Stimulated activated CD8-positive, alpha-beta memory T cell treated with anti-CD3 and anti-CD28 coated beads, Interleukin-4, amount 100 ng/mL, for 1 hour (primary cell): ENCODE data around the gene CEP41.

Experiments used
- DNase-seq, 2 donors: peaks; one replicate each; pipeline ENCODE4 v3.0.0-alpha.2; 2020; ENCODE audit warnings: low read depth in 2 of 2, low spot score in 1 of 2

Gene CEP41

DNA sequence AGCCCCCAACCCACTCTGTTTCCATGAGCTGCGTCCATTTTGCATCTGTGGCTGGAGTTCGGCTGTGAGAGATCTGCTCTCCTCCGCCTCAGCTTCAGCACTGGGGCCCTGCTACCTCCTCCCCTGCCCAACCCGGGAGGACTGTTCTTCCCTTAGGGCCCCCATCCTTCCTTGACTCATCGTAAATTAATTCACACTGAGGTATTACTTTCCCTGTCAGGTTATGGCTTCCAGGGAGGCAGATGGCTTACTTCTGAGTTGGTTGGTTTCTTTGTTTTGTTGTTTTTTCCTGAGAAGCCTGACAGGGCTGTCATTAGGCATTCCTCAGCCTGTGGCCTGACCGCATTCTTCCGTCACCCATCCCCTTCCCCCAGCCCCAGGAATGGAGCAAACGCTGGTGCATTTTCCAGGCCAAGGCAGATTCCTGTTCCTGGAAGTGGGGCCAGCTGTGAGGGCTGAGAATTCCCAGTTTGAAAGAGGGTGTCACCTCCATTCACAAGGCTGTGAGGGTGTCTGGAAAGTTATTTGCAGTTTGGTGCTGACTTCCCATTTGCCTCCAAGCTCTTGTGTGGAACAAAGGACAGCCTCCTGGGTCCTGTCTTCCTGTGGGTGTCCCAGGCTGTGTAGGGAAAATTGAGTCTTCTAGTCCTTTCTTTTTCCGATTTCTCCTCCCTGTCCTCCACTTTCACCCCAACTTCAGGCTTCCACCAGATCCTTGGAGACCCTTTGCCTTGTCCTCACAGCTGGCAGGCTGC lies 84.5 kb downstream of the CEP41 start:
- DNase-seq = no peak

DNA sequence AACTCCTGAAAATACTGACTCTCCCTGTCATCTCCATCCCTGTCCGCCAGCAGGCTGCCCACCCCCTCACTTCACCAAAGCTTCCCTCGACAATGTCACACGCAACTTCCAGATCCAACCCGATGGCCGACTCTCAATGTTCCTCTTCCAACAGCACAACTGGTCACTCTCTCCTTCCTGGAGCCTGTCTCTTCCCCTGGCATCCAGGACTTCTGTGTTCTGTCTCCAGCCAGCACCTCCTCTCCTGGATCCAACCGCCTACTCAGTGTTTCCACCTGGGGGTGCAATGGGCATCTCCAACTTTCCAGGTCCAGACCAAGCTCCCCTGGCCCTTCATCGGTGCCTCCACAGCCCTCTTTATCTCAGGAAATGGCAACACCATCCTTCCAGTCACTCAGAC lies 87.6 kb downstream of the CEP41 start:
- no peak for DNase-seq

DNA sequence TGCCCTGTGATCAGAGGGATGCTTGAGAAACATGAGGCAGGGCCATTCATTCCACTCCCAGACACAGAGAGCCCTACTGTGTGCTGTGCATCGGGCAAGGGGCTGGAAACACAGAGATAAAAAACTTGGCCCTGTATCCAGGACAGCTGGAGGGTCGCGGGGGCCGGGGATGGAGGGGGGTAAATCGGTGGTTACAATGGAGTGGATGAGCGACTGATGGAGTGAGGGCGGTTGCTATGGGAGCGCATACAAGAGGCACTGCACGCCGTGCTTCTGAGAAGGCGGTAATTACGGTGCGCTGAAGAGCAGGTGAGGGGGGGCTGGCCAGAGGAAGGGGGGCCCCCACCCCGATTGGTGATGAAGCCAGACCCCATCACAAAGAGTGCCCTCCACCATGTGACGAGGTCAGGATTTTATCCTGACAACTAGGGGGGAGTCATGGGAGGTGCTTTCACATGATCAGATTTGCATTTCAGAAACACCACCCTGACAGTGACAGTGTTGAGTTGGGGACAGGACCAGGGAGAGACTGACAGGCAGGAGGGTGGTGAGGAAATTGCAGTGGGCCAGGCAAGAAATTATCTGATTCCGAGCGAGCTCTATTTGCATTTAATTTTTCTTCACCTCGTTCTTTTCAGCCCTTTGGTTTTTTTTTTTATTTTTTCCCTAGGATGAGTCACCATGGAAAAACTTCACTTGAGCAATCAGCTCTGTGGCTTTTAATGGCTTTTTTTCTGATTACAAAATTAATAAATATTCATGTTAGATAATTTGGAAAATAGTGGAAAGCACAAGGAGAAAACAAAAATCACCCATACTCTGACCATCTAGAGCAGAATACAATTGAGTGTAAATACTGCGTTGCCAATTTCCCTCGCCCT lies 88.4 kb downstream of the CEP41 start:
- DNase-seq = no peak

DNA sequence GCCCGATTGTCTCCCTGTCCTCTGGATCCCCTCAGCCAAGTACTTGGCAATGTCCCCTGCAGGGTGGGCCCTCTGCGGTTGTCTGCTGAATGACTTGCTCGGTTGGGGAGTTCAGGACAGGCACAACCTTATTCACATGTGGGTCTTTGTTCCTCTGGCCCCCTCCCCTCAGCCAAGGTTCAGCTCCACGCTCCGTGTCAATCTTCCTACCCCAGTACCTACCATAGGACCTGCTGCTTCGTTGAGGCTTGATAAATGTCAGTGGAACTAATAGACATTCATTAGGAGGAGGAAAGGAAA lies 89.1 kb downstream of the CEP41 start:
- DNase-seq = no peak

DNA sequence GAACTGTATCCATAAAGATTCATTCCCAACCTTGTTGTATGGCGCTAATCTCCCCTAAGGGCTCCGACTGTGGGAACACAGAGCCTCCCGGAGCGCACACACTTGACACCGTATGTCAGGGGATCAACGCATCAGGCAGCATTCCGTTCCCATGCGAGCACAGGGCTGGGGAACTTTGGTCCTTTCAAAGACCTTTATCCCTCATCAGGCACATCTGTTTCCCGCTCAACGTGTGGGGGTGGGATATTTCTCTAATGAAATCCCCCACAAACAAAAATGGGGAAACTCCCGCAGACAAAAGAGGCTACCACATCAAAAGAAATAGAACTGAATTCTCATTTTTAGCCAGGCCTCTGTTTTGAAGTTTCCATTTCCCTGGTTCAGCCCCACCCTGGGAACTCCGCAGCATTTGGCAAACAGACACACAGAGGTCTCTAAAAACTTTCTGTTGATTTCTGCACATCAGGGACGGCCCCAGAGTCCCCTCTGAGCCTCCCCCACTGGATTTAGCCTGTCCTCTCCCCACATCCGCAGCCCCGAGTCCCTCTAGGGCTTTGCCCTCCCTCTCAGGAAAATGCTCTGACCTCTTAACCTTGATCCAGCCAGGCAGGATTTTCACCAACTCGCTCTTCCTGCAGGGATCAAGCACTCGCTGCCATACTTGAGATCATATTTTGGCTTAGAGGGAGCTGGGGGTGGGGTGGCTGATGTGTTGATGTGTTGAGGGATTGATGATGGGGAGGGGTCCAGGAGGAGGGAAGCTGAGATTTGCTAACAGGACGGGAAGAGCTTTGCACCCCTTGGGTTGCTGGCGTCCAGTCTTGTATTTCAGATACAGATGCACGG lies 89.6 kb downstream of the CEP41 start:
- no peak for DNase-seq

DNA sequence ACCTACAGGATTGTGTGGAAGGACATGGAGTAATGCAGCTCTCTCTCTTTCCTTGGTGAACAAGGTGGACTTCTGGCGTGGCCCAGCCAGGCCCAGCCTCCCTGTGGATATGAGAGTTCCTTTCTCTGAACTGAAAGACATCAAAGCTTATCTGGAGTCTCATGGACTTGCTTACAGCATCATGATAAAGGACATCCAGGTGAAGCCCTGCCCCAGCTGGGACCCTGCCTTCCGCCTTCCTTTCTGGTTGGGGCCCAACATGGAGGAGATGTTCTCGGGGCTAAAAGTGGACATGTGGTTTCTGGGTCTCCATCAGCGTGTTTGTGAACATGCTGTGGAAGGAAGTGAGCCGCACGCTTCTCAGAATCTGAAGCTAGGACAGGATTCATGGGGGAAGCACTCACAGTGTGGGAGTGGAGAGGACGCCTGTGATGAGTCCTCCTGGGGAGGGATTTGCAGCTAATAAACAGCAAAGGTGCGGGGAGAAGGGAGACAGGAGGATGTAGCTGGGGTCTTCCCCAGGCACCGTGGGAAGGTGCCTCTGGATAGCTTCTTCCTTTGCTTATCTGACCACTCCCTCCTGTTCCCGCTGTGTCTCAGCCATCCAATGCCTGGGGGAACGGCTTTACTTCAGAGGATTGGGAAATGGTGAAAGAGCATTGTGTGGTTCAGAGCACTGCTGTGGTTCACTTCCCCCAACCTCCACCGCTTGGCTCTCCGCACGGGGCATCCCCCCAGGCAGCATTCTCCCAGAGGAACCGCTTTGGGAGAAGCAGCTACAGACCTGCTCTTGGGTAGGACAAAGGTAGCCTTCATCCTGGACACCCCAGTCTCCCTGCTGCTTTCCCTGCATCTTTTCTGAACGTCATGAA lies 90.7 kb downstream of the CEP41 start:
- DNase-seq = no peak

DNA sequence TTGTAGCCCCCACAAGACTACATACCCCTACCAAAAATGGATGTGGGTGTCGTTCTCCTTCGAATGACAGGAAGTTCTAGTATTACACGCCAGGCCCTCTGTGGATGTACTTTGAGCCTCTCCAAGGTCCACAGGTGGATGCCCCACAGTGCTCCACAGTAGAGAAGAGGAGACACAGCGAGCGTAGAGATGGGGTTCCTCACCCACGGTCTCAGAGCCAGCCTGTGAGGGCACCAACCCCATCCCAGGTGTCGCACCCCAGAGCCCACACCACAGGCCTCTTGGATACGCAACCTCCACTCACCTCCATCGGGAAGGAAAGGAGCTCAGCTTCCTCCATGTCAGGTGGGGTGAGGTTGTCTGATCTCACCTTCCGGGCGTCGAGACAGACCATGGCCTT lies 93.9 kb downstream of the CEP41 start:
- no peak for DNase-seq

DNA sequence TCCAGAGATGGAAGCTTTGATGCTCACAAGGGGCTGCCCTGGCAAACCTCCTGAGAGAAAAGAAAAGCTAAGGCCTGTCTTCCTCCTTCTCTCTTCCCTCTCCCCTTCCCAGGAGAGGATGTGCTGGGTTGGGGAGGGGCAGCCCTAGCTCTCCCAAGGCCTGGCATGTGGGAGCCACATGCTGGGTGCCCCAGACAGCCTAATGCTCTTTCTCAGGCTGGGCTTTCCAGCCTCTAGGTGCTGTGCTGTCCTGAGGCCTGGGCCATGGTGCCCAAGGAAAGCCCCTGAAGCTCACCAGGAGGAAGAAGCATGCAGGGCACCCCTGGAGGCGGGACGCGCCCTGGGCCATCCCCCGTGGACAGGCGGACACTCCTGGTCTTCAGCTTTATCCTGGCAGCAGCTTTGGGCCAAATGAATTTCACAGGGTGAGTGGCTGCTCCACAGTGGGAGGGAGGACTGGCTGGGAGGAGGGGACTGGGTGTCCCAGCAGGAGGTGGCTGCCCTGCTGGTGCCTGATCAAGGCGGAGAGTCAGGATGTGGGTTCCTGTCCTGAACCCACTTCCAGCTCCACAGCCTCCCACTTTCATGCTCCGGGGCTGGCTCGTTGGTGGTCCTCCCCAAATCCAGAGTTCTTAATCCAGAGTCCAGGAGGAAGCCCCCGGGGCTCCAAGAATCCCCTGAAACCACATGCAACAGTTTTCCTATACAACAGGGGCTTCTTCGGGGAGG lies 94.5 kb downstream of the CEP41 start:
- DNase-seq = no peak

DNA sequence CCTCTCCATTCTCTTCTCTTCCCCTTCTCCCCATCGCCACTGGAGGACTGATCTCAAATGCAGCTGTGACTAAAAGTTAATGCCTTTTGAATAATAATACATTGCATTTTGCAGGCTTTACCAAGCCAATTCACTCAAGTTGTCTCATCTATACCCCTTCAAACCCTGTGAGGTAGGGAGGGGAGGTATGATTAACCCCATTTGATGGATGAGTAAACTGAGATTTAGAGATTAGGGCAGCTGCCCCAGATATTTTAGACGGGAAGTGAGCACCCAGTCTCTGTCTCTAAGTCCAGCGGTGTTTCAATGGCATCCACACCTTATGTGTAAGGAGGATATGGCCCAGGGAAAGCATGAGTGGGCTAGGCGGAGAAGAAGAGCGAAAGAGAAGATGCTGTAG lies 95.1 kb downstream of the CEP41 start:
- no peak for DNase-seq

DNA sequence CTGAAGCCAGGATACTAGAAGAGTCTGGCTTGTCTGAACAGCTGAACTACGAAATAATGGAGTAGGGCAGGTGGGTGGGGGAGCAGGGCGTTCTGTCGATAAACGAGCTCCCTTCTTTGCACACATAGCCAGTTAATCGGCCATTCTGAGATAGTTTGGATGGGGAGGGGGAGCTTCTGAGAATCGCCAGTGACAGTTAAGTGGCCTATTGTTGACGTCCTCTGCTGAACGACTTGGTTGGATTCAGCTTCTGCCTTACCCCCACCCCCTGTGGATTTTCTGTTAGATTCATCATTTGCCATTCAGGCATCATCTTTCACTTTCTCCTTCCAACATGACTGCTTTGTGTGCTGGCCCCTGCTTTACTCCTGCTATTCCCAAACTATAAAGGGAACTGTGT lies 95.7 kb downstream of the CEP41 start:
- DNase-seq = no peak

DNA sequence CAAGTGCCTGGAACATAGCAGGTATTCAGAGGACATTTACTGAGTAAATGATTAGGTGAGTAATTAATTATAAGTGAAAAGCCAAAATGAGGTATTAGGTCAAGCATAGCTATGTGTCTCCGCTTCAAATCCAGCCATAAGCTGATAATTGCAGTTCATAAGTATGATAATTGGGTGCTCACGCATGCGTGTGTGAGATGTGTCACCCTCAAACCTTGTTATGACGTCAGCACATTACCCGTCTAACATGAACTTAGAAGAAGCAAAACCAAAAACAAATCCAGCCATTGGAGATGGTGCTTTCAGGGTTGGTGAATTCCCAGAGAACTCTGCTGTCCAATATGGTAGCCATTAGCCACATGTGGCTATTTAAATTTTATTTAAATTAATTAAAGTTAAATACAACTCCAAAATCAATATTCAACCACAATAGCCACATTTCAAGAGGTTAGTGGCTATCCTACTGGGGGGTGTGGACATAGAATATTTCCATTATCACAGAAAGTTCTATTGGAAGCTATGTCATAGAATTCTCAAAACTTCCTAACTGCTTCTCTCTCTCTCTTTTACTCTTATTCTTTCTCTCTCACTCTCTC lies 96.4 kb downstream of the CEP41 start, which contains the start of gene CPA5:
Gene CPA5 (plus strand): TSS at position 546 of the 596 bp plus-strand sequence. CDS start 1,670 bp downstream, outside the sequence.
- no peak for DNase-seq
